SU-DHL-6 (cell line): ENCODE data around the gene AARS2.

ENCODE experiments used
- H2AFZ ChIP-seq: fragments of 200-600 bp; sonication (generic); 2 replicates; pipeline ENCODE4 v1.6.1; 2014; ENCODE audit warnings: low read depth, mild to moderate bottlenecking, moderate library complexity, mixed read lengths, antibody characterized with exemption, low read length; ENCODE audit not compliant: severe bottlenecking
- H3F3A ChIP-seq: fragments of 200-600 bp; shearing (Covaris generic); 2 replicates; pipeline ENCODE4 v1.6.0; 2016; ENCODE audit warnings: antibody characterized with exemption, mild to moderate bottlenecking; ENCODE audit not compliant: insufficient read depth
- H3K27ac ChIP-seq: fragments of 200-600 bp; sonication (generic); 2 replicates; pipeline ENCODE4 v1.5.1; 2016; ENCODE audit warnings: low read depth, mild to moderate bottlenecking, low read length, moderate library complexity, mixed read lengths
- H3K27me3 ChIP-seq: fragments of 200-600 bp; sonication (generic), shearing (Covaris generic); 2 replicates; pipeline ENCODE4 v1.6.0; 2014; ENCODE audit warnings: mild to moderate bottlenecking, low read length
- H3K36me3 ChIP-seq: fragments of 200-600 bp; sonication (generic); 2 replicates; pipeline ENCODE4 v1.6.1; 2014; ENCODE audit warnings: mild to moderate bottlenecking, low read length, mixed read lengths
- H3K4me2 ChIP-seq: fragments of 300-600, 200-600 bp; shearing (Covaris generic), sonication (generic); 2 replicates; pipeline ENCODE4 v1.6.0; 2014; ENCODE audit warnings: low read length, low read depth, mild to moderate bottlenecking; ENCODE audit not compliant: poor library complexity, severe bottlenecking
- H3K4me3 ChIP-seq: fragments of 200-600 bp; sonication (generic); 2 replicates; pipeline ENCODE4 v1.5.1; 2014; ENCODE audit warnings: antibody characterized with exemption, low read length, mild to moderate bottlenecking, mixed read lengths; ENCODE audit not compliant: insufficient read depth, poor library complexity, severe bottlenecking
- H3K79me2 ChIP-seq: fragments of 200-600 bp; sonication (generic); 2 replicates; pipeline ENCODE4 v1.6.1; 2014; ENCODE audit warnings: mild to moderate bottlenecking, low read length, moderate library complexity; ENCODE audit not compliant: insufficient read depth
- H3K9ac ChIP-seq: fragments of 200-600 bp; sonication (generic); 2 replicates; pipeline ENCODE4 v1.7.0; 2014; ENCODE audit warnings: mild to moderate bottlenecking, low read length
- H3K9me2 ChIP-seq: fragments of 200-600 bp; sonication (generic); replicated peaks from 2 replicates; pipeline ENCODE4 v1.6.1; 2014; ENCODE audit warnings: low read length; ENCODE audit not compliant: insufficient read depth
- H3K9me3 ChIP-seq: fragments of 200-600 bp; sonication (generic); 2 replicates; pipeline ENCODE4 v1.6.1; 2014; ENCODE audit warnings: low read length, mixed read lengths; ENCODE audit not compliant: insufficient read depth
- H4K20me1 ChIP-seq: fragments of 200-600 bp; sonication (generic); 2 replicates; pipeline ENCODE4 v1.6.1; 2014; ENCODE audit warnings: low read depth, mild to moderate bottlenecking, antibody characterized with exemption, low read length, moderate library complexity, mixed read lengths
- CTCF ChIP-seq: fragments of 200-600 bp; sonication (generic); IDR thresholded peaks from one replicate; pipeline ENCODE4 v1.5.1; 2017; ENCODE audit warnings: antibody characterized with exemption, mild to moderate bottlenecking, low read length, moderate library complexity; ENCODE audit not compliant: insufficient read depth, poor library complexity, severe bottlenecking
- EZH2phosphoT487 ChIP-seq: fragments of 200-600 bp; sonication (generic), shearing (Covaris generic); conservative IDR thresholded peaks from 2 replicates; pipeline ENCODE4 v1.6.1; 2018; ENCODE audit warnings: mild to moderate bottlenecking, antibody characterized with exemption, low read length, moderate library complexity, mixed read lengths

AARS2 gene

GRCh38 chr6:44310241-44310640, 2.9 kb downstream of the AARS2 start:
- no peaks in the 10 kb centered on the region for H3F3A ChIP-seq

DNA sequence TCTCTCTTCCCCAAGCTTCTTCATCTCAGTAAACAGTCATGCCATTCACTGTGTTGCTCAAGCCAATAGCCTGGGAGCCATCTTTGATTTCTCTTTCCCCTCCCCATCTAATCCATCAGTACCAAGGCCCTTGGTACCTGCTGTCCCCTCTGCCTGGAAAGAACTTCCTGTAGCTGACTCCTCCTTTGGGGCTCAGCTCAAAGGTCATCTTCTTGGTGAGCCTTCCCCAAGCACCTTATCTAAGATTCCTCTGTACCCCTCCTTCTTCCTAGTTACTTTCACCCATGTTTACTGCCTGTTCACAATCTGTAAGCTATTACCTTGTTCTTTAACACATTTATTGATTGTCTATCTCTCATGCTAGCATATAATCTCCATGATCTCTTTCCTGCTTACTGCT, 3.5 kb downstream of the AARS2 start:
- Histone ChIP-seq H3K9me3 (no peaks in the 10 kb centered on the region), H3F3A (no peaks in the 10 kb centered on the region), H3K9ac (no peak overlapping the region), H3K4me2 (no peak overlapping the region), H3K79me2 (peaks cover 12% of the 10 kb centered on the region; the same call in 1 of the 2 replicates), H4K20me1 (no peaks in the 10 kb centered on the region), H3K9me2 (no peaks in the 10 kb centered on the region), H3K27me3 (no peaks in the 10 kb centered on the region), H2AFZ (no peak overlapping the region), H3K36me3 (no peaks in the 10 kb centered on the region; the same call in 1 of the 2 replicates), H3K27ac (no peak overlapping the region), H3K4me3 (no peak overlapping the region)
- TF ChIP-seq CTCF, result no peak
- no peak for TF ChIP-seq EZH2phosphoT487

More at GRCh38 chr6:44310241-44310640, 2.9 kb downstream of the AARS2 start:
- Histone ChIP-seq H4K20me1 (no peaks in the 10 kb centered on the region), H3K9me2 (no peaks in the 10 kb centered on the region), H3K9ac (no peak overlapping the region), H3K27me3 (no peaks in the 10 kb centered on the region), H3K9me3 (no peaks in the 10 kb centered on the region), H2AFZ (no peak overlapping the region), H3K4me3 (no peak overlapping the region), H3K4me2 (no peak overlapping the region), H3K36me3 (no peaks in the 10 kb centered on the region; the same call in 1 of the 2 replicates), H3K79me2 (peaks cover 12% of the 10 kb centered on the region; the same call in 1 of the 2 replicates), H3K27ac (no peak overlapping the region)
- TF ChIP-seq CTCF (no peak), EZH2phosphoT487 (no peak)

GRCh38 chr6:44309092-44309491, 4.1 kb downstream of the AARS2 start:
- Histone ChIP-seq H3K36me3 (no peaks in the 10 kb centered on the region; the same call in 1 of the 2 replicates), H2AFZ (no peak overlapping the region), H3K27me3 (no peaks in the 10 kb centered on the region), H3K4me2 (no peak overlapping the region), H3K9ac (no peak overlapping the region), H3K79me2 (peaks cover 12% of the 10 kb centered on the region; the same call in 1 of the 2 replicates), H3K4me3 (no peak overlapping the region), H4K20me1 (no peaks in the 10 kb centered on the region), H3K27ac (no peak overlapping the region), H3K9me2 (no peaks in the 10 kb centered on the region), H3F3A (no peaks in the 10 kb centered on the region), H3K9me3 (no peaks in the 10 kb centered on the region)
- TF ChIP-seq EZH2phosphoT487 (no peak), CTCF (no peak)

DNA sequence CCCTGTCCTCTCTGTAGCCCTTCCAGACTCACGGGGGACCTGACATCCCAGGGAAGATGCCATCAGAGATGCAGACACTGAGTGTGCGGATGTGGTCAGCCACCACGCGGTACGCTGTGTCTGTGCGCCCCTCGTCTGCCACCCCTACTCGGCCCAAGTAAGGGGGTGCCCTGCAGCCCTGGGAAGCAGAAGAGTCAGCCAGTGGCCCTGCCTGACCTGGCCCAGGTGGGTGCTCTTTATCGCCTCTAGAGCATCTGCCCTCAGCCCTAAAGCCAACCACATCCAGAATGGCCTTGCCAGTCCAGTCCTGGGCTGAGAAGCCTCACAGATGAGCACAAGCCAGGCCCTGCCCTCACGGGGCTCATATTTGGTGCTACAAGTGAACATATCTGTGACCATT, 5.9 kb downstream of the AARS2 start:
- Histone ChIP-seq H3K9me2 (no peaks in the 10 kb centered on the region), H3K9me3 (no peaks in the 10 kb centered on the region), H3K79me2 (0 out of 2 replicates have a peak, but pooled peaks cover 6% of the 10 kb centered on the region), H3F3A (no peaks in the 10 kb centered on the region), H4K20me1 (no peaks in the 10 kb centered on the region), H3K4me3 (no peak overlapping the region), H3K4me2 (no peak overlapping the region), H3K9ac (no peak overlapping the region), H2AFZ (no peak overlapping the region), H3K27me3 (no peaks in the 10 kb centered on the region), H3K36me3 (no peaks in the 10 kb centered on the region; the same call in 1 of the 2 replicates), H3K27ac (no peak overlapping the region)
- TF ChIP-seq CTCF (no peak), EZH2phosphoT487 (no peak)
